ENCODE data around the gene DYNC1H1.
"Not testable (repeated sequence)": the region's sequence is repeated elsewhere in the genome, so short reads cannot be mapped to it uniquely, and the experiment has no call there.

The DYNC1H1 gene

DNA sequence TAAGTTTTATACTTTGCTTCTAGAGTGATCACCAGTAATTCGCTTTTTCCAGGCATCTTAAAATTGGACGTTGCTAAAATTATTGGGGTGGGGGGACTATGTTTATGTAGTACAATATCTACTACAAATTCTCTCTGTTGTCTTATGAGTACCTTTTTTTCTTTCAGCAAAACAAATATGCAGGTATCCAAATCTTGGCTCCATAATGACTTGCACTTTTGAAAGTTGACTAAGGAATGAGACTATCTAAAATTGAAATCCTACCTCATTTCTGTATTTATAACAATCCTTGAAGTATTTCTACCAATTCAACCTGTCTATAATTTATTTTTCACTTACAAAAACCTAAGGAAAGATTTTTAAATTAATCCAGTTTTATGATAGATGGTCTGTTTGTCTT, 2.4 kb downstream of the DYNC1H1 start:
- Histone ChIP-seq H3K27ac (ENCODE audit: low read depth, low read length) (no peak overlapping the region), H2BK15ac (replicated peaks; ENCODE audit: low read depth) (no peak overlapping the region), H2BK5ac (ENCODE audit: low read length) (no peak overlapping the region), H3K23ac (ENCODE audit: low read length) (no peak overlapping the region), H3K4me2 (ENCODE audit: low read length) (no peak overlapping the region), H3K56ac (ENCODE audit: low read length) (no peak overlapping the region), H3K36me3 (ENCODE audit: control insufficient read depth, insufficient read depth, low read length) (peaks cover 3% of the 10 kb centered on the region), H2BK120ac (ENCODE audit: low read depth, low read length) (no peak overlapping the region), H3K27me3 (ENCODE audit: insufficient read depth, low read length, poor library complexity) (no peaks in the 10 kb centered on the region), H3K79me2 (ENCODE audit: control insufficient read depth, insufficient read depth, low read length) (peaks cover 57% of the 10 kb centered on the region), H4K8ac (ENCODE audit: low read depth, low read length) (no peak overlapping the region), H3K79me1 (ENCODE audit: low read length) (peaks cover 19% of the 10 kb centered on the region), H3K4ac (ENCODE audit: low read depth, low read length) (no peak overlapping the region), H3K9ac (ENCODE audit: low read length) (no peak overlapping the region), H3K4me3 (ENCODE audit: low read length) (no peak overlapping the region), H3K4me1 (ENCODE audit: control insufficient read depth, low read depth, low read length) (no peaks in the 10 kb centered on the region), H4K5ac (ENCODE audit: low read length) (no peak overlapping the region), H3K18ac (ENCODE audit: low read length) (no peak overlapping the region), H2AK5ac (ENCODE audit: low read length) (no peak overlapping the region)
- WGBS (ENCODE audit: extremely low coverage, insufficient coverage, low lambda C conversion rate), result no CpG with 5 or more reads among the region's 2 CpGs
- DNase-seq, result no peak

DNA sequence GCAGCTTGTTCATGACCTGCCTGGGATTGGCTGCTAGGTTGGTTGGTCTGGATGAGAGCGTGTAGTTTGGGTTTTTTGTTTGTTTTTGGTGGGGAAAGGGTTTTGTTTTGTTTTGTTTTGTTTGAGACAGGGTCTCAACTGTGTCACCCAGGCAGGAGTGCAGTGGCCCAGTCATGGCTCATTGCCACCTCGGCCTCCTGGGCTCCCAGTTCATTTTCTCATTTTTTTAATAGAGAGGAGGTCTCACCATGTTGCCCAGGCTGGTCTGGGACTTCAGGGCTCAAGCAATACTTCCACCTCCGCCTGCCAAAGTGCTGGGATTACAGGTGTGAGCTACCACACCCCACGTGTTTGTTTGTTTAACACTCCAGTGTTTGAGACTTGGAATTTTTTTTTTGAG, 3.8 kb downstream of the DYNC1H1 start:
- Histone ChIP-seq H2AK5ac (ENCODE audit: low read length) (no peak overlapping the region), H3K27ac (ENCODE audit: low read depth, low read length) (no peak overlapping the region), H3K79me1 (ENCODE audit: low read length) (peaks cover 20% of the 10 kb centered on the region), H4K8ac (ENCODE audit: low read depth, low read length) (no peak overlapping the region), H3K4me3 (ENCODE audit: low read length) (no peak overlapping the region), H2BK15ac (replicated peaks; ENCODE audit: low read depth) (no peak overlapping the region), H3K9ac (ENCODE audit: low read length) (no peak overlapping the region), H2BK120ac (ENCODE audit: low read depth, low read length) (no peak overlapping the region), H3K79me2 (ENCODE audit: control insufficient read depth, insufficient read depth, low read length) (peaks cover 67% of the 10 kb centered on the region), H3K23ac (ENCODE audit: low read length) (no peak overlapping the region), H3K56ac (ENCODE audit: low read length) (no peak overlapping the region), H3K36me3 (ENCODE audit: control insufficient read depth, insufficient read depth, low read length) (peaks cover 3% of the 10 kb centered on the region), H2BK5ac (ENCODE audit: low read length) (no peak overlapping the region), H4K5ac (ENCODE audit: low read length) (no peak overlapping the region), H3K27me3 (ENCODE audit: insufficient read depth, low read length, poor library complexity) (no peaks in the 10 kb centered on the region), H3K18ac (ENCODE audit: low read length) (no peak overlapping the region), H3K4ac (ENCODE audit: low read depth, low read length) (no peak overlapping the region), H3K4me2 (ENCODE audit: low read length) (no peak overlapping the region), H3K4me1 (ENCODE audit: control insufficient read depth, low read depth, low read length) (no peaks in the 10 kb centered on the region)
- DNase-seq, result no peak
- WGBS (ENCODE audit: extremely low coverage, insufficient coverage, low lambda C conversion rate), result no CpG with 5 or more reads among the region's 4 CpGs

DNA sequence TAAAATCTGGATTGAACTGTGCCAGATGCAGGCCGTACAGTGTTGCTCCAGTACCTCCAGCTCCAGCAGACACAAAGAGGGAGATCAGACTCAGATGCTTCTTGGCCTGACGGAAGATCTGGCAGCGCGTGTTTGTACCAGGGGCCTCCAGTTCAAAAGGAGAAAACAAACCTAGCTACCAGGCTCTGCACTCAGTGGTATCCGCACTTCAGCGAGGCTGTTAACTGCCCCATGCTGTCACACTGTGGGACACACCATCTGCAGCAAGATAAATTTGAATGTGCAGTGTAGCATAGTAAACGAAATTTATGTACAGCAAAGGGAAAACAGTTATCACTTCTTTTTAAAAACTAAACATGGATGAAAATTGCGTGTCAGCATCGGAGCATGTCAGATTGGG, 5.1 kb downstream of the DYNC1H1 start:
- Histone ChIP-seq H2AK5ac (ENCODE audit: low read length) (no peak overlapping the region), H2BK15ac (replicated peaks; ENCODE audit: low read depth) (no peak overlapping the region), H3K23ac (ENCODE audit: low read length) (no peak overlapping the region), H3K27ac (ENCODE audit: low read depth, low read length) (no peak overlapping the region), H3K79me2 (ENCODE audit: control insufficient read depth, insufficient read depth, low read length) (peaks cover 75% of the 10 kb centered on the region), H2BK5ac (ENCODE audit: low read length) (no peak overlapping the region), H3K4me3 (ENCODE audit: low read length) (no peak overlapping the region), H3K27me3 (ENCODE audit: insufficient read depth, low read length, poor library complexity) (no peaks in the 10 kb centered on the region), H3K9ac (ENCODE audit: low read length) (no peak overlapping the region), H3K4me1 (ENCODE audit: control insufficient read depth, low read depth, low read length) (no peaks in the 10 kb centered on the region), H2BK120ac (ENCODE audit: low read depth, low read length) (no peak overlapping the region), H3K79me1 (ENCODE audit: low read length) (peaks cover 20% of the 10 kb centered on the region), H3K56ac (ENCODE audit: low read length) (no peak overlapping the region), H3K4me2 (ENCODE audit: low read length) (no peak overlapping the region), H4K8ac (ENCODE audit: low read depth, low read length) (no peak overlapping the region), H3K4ac (ENCODE audit: low read depth, low read length) (no peak overlapping the region), H3K36me3 (ENCODE audit: control insufficient read depth, insufficient read depth, low read length) (peaks cover 3% of the 10 kb centered on the region), H4K5ac (ENCODE audit: low read length) (no peak overlapping the region), H3K18ac (ENCODE audit: low read length) (no peak overlapping the region)
- WGBS (ENCODE audit: extremely low coverage, insufficient coverage, low lambda C conversion rate), result no CpG with 5 or more reads among the region's 9 CpGs
- DNase-seq, result no peak

DNA sequence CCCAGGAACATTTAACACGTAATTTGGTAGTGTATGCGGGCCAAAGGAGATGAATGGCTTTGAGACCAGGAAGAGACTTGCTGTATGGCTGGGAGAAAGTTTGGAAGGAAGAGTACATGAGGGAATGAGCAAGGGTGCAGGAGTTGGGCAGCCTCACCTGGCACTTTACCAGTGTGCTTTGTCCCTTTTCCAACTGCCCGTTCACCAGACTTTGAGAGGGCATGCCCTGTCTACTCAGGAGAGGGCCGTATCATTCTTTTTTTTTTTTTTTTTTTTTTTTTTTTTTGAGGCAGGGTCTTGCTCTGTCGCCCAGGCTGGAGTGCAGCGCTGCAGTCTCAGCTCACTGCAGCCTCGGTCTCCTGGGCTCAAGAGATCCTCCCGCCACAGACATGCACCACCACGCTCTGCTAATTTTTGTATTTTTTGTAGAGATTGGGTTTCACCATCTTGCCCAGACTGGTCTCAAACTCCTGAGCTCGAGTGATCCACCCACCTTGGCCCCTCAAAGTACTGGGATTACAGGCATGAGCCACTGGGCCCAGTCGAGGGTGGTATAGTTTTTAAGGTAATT, 6.5 kb downstream of the DYNC1H1 start:
- Histone ChIP-seq H3K4me2 (ENCODE audit: low read length) (no peak overlapping the region), H3K4me1 (ENCODE audit: control insufficient read depth, low read depth, low read length) (no peaks in the 10 kb centered on the region), H3K4me3 (ENCODE audit: low read length) (no peak overlapping the region), H2AK5ac (ENCODE audit: low read length) (no peak overlapping the region), H3K27me3 (ENCODE audit: insufficient read depth, low read length, poor library complexity) (no peaks in the 10 kb centered on the region), H3K79me1 (ENCODE audit: low read length) (peaks cover 24% of the 10 kb centered on the region), H3K9ac (ENCODE audit: low read length) (no peak overlapping the region), H3K4ac (ENCODE audit: low read depth, low read length) (no peak overlapping the region), H4K8ac (ENCODE audit: low read depth, low read length) (no peak overlapping the region), H2BK15ac (replicated peaks; ENCODE audit: low read depth) (no peak overlapping the region), H2BK120ac (ENCODE audit: low read depth, low read length) (no peak overlapping the region), H3K18ac (ENCODE audit: low read length) (no peak overlapping the region), H3K79me2 (ENCODE audit: control insufficient read depth, insufficient read depth, low read length) (peaks cover 69% of the 10 kb centered on the region), H3K36me3 (ENCODE audit: control insufficient read depth, insufficient read depth, low read length) (peaks cover 3% of the 10 kb centered on the region), H3K27ac (ENCODE audit: low read depth, low read length) (no peak overlapping the region), H3K23ac (ENCODE audit: low read length) (no peak overlapping the region), H2BK5ac (ENCODE audit: low read length) (no peak overlapping the region), H4K5ac (ENCODE audit: low read length) (no peak overlapping the region), H3K56ac (ENCODE audit: low read length) (no peak overlapping the region)
- WGBS (ENCODE audit: extremely low coverage, insufficient coverage, low lambda C conversion rate), result no CpG with 5 or more reads among the region's 11 CpGs
- DNase-seq, result no peak

DNA sequence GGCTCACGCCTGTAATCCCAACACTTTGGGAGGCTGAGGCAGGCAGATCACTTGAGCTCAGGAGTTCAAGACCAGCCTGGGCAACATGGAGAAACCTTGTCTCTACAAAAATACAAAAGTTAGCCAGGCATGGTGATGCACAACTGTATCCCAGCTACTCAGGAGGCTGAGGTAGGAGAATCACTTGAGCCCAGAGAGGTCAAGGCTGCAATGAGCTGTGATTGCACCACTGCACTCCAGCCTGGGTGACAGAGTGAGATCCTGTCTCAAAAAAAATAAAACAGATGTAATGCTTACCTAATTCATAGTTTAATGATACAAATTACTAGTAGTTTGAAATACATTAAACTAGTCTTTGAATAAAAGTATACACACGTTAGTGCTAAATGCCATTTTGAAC, 7.1 kb downstream of the DYNC1H1 start:
- not testable (repeated sequence) for H3K23ac ChIP-seq (ENCODE audit: low read length); H2BK5ac ChIP-seq (ENCODE audit: low read length); H3K4ac ChIP-seq (ENCODE audit: low read depth, low read length); H3K56ac ChIP-seq (ENCODE audit: low read length); H2BK15ac ChIP-seq (replicated peaks; ENCODE audit: low read depth); H3K36me3 ChIP-seq (ENCODE audit: control insufficient read depth, insufficient read depth, low read length); H2BK120ac ChIP-seq (ENCODE audit: low read depth, low read length); H3K18ac ChIP-seq (ENCODE audit: low read length); H3K27me3 ChIP-seq (ENCODE audit: insufficient read depth, low read length, poor library complexity); H2AK5ac ChIP-seq (ENCODE audit: low read length); H4K5ac ChIP-seq (ENCODE audit: low read length); H3K4me3 ChIP-seq (ENCODE audit: low read length); H3K27ac ChIP-seq (ENCODE audit: low read depth, low read length); H3K4me1 ChIP-seq (ENCODE audit: control insufficient read depth, low read depth, low read length); H3K4me2 ChIP-seq (ENCODE audit: low read length); DNase-seq; H4K8ac ChIP-seq (ENCODE audit: low read depth, low read length); H3K9ac ChIP-seq (ENCODE audit: low read length)
- Histone ChIP-seq H3K79me2 (ENCODE audit: control insufficient read depth, insufficient read depth, low read length) (peaks cover 67% of the 10 kb centered on the region), H3K79me1 (ENCODE audit: low read length) (peaks cover 23% of the 10 kb centered on the region)
- WGBS (ENCODE audit: extremely low coverage, insufficient coverage, low lambda C conversion rate), result no CpG with 5 or more reads among the region's 2 CpGs
